B cell (primary cell): ENCODE measurements around the gene CDC42BPB.

Experiments
- CTCF ChIP-seq: fragments of 200-600 bp; IDR thresholded peaks from one replicate; pipeline ENCODE4 v1.8.0; 2022; ENCODE audit warnings: antibody characterized with exemption, mild to moderate bottlenecking
- EZH2 ChIP-seq: IDR thresholded peaks from 2 replicates; pipeline ENCODE4 v1.6.1; 2012; ENCODE audit warnings: borderline replicate concordance, low read depth, mild to moderate bottlenecking, moderate library complexity, low read length; ENCODE audit not compliant: insufficient read depth, poor library complexity, severe bottlenecking

- TF ChIP-seq EZH2 (no peak), CTCF (no peak)
Measured at GRCh38 chr14:102932484-102933248, 124.7 kb downstream of the CDC42BPB start.
